Ovary (tissue), 9 donors: Measurements from ENCODE around the gene USP48. TPM values are rescaled to one million over a fixed set of nuclear protein-coding genes. Genes with fewer than 3 reads are reported as not detected.

Source experiments
- DNase-seq, 5 donors: peaks; one replicate each; pipeline ENCODE4 v3.0.0-alpha.2; 2019 to 2020
- H3K27ac ChIP-seq, 2 donors: fragments of 200-600 bp; one replicate each; pipeline versions ENCODE4 v1.5.1 to v1.8.0; 2019 to 2022
- H3K27me3 ChIP-seq: fragments of 200-600 bp; one replicate; pipeline ENCODE4 v1.8.0; 2022
- H3K36me3 ChIP-seq: fragments of 200-600 bp; sonication (generic); one replicate; pipeline ENCODE4 v1.5.1; 2019
- H3K4me1 ChIP-seq: one replicate; pipeline ENCODE4 v1.8.1; 2013; ENCODE audit warnings: mild to moderate bottlenecking, moderate library complexity; ENCODE audit not compliant: insufficient read depth
- H3K4me3 ChIP-seq: fragments of 200-600 bp; sonication (generic); one replicate; pipeline ENCODE4 v1.5.1; 2017
- H3K9me3 ChIP-seq, 2 donors: fragments of 200-600 bp in 1 of 2; sonication (generic) in 1 of 2; one replicate each; pipeline versions ENCODE4 v1.5.1 to v1.8.1; 2013 to 2019; ENCODE audit warnings: mild to moderate bottlenecking in 1 of 2, moderate library complexity in 1 of 2
- CTCF ChIP-seq, 3 donors: fragments of 450-650 bp in 2 of 3; fragments of 200-600 bp in 1 of 3; IDR thresholded peaks; one replicate each; pipeline versions ENCODE4 v1.5.1 to v1.8.0; 2016 to 2022; ENCODE audit warnings: antibody characterized with exemption in 3 of 3, mild to moderate bottlenecking in 1 of 3
- EP300 ChIP-seq: sonication (generic); formaldehyde crosslinking; IDR thresholded peaks from one replicate; pipeline ENCODE4 v1.6.1; 2017; ENCODE audit warnings: antibody characterized with exemption
- POLR2A ChIP-seq: fragments of 450-650 bp; IDR thresholded peaks from one replicate; pipeline ENCODE4 v1.6.1; 2017; ENCODE audit warnings: antibody characterized with exemption, mild to moderate bottlenecking, moderate library complexity
- WGBS, 3 donors: extraction: QIAGEN DNeasy Blood & Tissue Kit in 1 of 3; methylation state at CpG; one replicate each; pipeline versions ENCODE4 v1.1.5 to v1.1.7; 2013 to 2017; 5-methylcytosine and 5-hydroxymethylcytosine counted together
- intact Hi-C, 4 donors: fragments of 100-400 bp; cut with DNase I; formaldehyde crosslinking; loops; one replicate each; pipeline versions ENCODE4 v1.11.0 to v1.15.1; 2022 to 2023
- polyA plus RNA-seq, 2 donors: library from polyadenylated mRNA; stranded (reverse); fragments of 200-250 nt in 1 of 2; fragments of 350-450 nt in 1 of 2; fragmentation: Illumina TruSeq in 1 of 2; extraction: RNeasy Lipid Tissue Mini Kit (QIAGEN cat#74804) in 1 of 2; gene quantifications; one replicate each; pipeline ENCODE4 v1.2.3, GENCODE V29; 2013 to 2014
- total RNA-seq, 7 donors: library from RNA; depleted of rRNA in 2 of 7; stranded (reverse); fragments of >200 nt in 2 of 7; fragmentation: NEBNext Ultra II Directional in 3 of 7; extraction: Animal tissue kit (Norgen Biotek cat#: 25700) in 3 of 7; gene quantifications; one replicate each; pipeline versions ENCODE4 v1.1.0 to v1.2.4, GENCODE V29; 2016 to 2023
- donor health status: DM: no; HTN: no; CAD: no; lungs with moderate emphysema.
- donor health status: DM: no; HTN: no; CAD: no.
- donor health status: Bipolar disorder and iron deficiency.
- donor health status: DM: yes; HTN: yes; CAD: no.
- donor health status: DM: no; HTN: no; CAD: no.
- donor health status: DM: yes; HTN: yes; CAD: no.

Gene USP48
- total and polyA plus RNA-seq, 9 donors, result 25.2 to 87.1 (median 60.6) TPM

- H3K4me1 ChIP-seq, result peaks cover 5% of the 10 kb centered on the region
- H3K27ac ChIP-seq, result no peak overlapping the region
- intact Hi-C loops, result loop anchor here in 2 of 4 donors (10.0 kb wide), 1 partner anchor 150 kb away; the partner anchor contains the start of gene ALPL (in 2 of the 2)
- H3K4me3 ChIP-seq, result no peak overlapping the region
- 79 to 82% (median 81%) methylated on average over 4 of the region's 4 CpGs for WGBS, 3 donors
- no peaks in the 10 kb centered on the region for H3K9me3 ChIP-seq
- TF ChIP-seq EP300 (no peak), POLR2A (no peak), CTCF (IDR thresholded peaks at IDR 0.05) (no peak)
- no peaks in the 10 kb centered on the region for H3K36me3 ChIP-seq
- H3K27me3 ChIP-seq, result no peaks in the 10 kb centered on the region
- DNase-seq, result no peak
These were observed 127.7 kb downstream of the USP48 start for GRCh38 chr1:21655259-21655658.

GRCh38 chr1:21654209-21654608, 128.7 kb downstream of the USP48 start:
- intact Hi-C loops, result loop anchor here in 2 of 4 donors (5.0 to 10.0 kb wide), 2 partner anchors 149 to 282 kb away; partner anchors contain the start of gene ALPL (in 2 of the 2)
- Histone ChIP-seq H3K4me1 (peaks cover 5% of the 10 kb centered on the region), H3K27ac (no peak overlapping the region)

GRCh38 chr1:21653744-21654100, 129.2 kb downstream of the USP48 start:
- intact Hi-C loops, result loop anchor here in 2 of 4 donors (5.0 to 10.0 kb wide), 2 partner anchors 149 to 281 kb away; partner anchors contain the start of gene ALPL (in 2 of the 2)
- H3K27ac ChIP-seq, result no peak overlapping the region
- WGBS, 3 donors, result 46 to 65% (median 56%) methylated on average over 5 to 6 of the region's 6 CpGs

More at GRCh38 chr1:21654209-21654608, 128.7 kb downstream of the USP48 start:
- Histone ChIP-seq H3K4me3 (no peak overlapping the region), H3K27me3 (no peaks in the 10 kb centered on the region), H3K9me3 (no peaks in the 10 kb centered on the region), H3K36me3 (no peaks in the 10 kb centered on the region)
- 74 to 82% (median 78%) methylated on average over 6 of the region's 6 CpGs for WGBS, 3 donors
- DNase-seq, result no peak
- no peak for TF ChIP-seq EP300
- TF ChIP-seq POLR2A, result no peak
- TF ChIP-seq CTCF (IDR thresholded peaks at IDR 0.05), result no peak

GRCh38 chr1:21652937-21653743, 129.8 kb downstream of the USP48 start:
- Histone ChIP-seq H3K36me3 (no peaks in the 10 kb centered on the region), H3K4me3 (no peak overlapping the region), H3K27ac (no peak overlapping the region), H3K27me3 (no peaks in the 10 kb centered on the region), H3K4me1 (peaks cover 5% of the 10 kb centered on the region), H3K9me3 (no peaks in the 10 kb centered on the region)
- no peak for TF ChIP-seq EP300
- no peak for TF ChIP-seq POLR2A
- no peak for TF ChIP-seq CTCF (IDR thresholded peaks at IDR 0.05)
- no peak for DNase-seq
- intact Hi-C loops, result loop anchor here in 2 of 4 donors (5.0 to 10.0 kb wide), 2 partner anchors 148 to 281 kb away; partner anchors contain the start of gene ALPL (in 2 of the 2)
- WGBS, 3 donors, result 60 to 70% (median 69%) methylated on average over 10 of the region's 10 CpGs

More at GRCh38 chr1:21653744-21654100, 129.2 kb downstream of the USP48 start:
- Histone ChIP-seq H3K9me3 (no peaks in the 10 kb centered on the region), H3K4me3 (no peak overlapping the region), H3K27me3 (no peaks in the 10 kb centered on the region), H3K4me1 (peaks cover 5% of the 10 kb centered on the region), H3K36me3 (no peaks in the 10 kb centered on the region)
- DNase-seq, result no peak
- TF ChIP-seq EP300, result no peak
- TF ChIP-seq CTCF (IDR thresholded peaks at IDR 0.05), result no peak
- no peak for TF ChIP-seq POLR2A
